Upper lobe of left lung (tissue), 6 donors: ENCODE results near the gene PIK3C2B. TPM values are rescaled to one million over a fixed set of nuclear protein-coding genes. Genes with fewer than 3 reads are reported as not detected.
A peak's percentile ranks its signal among the peaks of the same experiment; 100 is the strongest.

ENCODE experiments used
- ATAC-seq, 2 donors: fragments of 200-7000 bp; cut with Tn5 transposase; one replicate each; pipeline ENCODE4 v1.9.1; 2022; ENCODE audit warnings: mild to moderate bottlenecking in 2 of 2, moderate library complexity in 2 of 2; ENCODE audit not compliant: low FRiP score in 2 of 2
- DNase-seq, 2 donors: peaks; one replicate each; pipeline ENCODE4 v3.0.0-alpha.2; 2019 to 2020
- H3K27ac ChIP-seq, 4 donors: fragments of 200-600 bp; sonication (generic); one replicate each; pipeline ENCODE4 v1.5.1; 2016 to 2019
- H3K27me3 ChIP-seq, 4 donors: fragments of 200-600 bp; sonication (generic); one replicate each; pipeline ENCODE4 v1.5.1; 2017 to 2019
- H3K36me3 ChIP-seq, 4 donors: fragments of 200-600 bp; sonication (generic); one replicate each; pipeline ENCODE4 v1.5.1; 2016 to 2019
- H3K4me1 ChIP-seq, 4 donors: fragments of 200-600 bp; sonication (generic); one replicate each; pipeline ENCODE4 v1.5.1; 2018 to 2019
- H3K4me3 ChIP-seq, 4 donors: fragments of 200-600 bp; sonication (generic); one replicate each; pipeline ENCODE4 v1.5.1; 2017 to 2019; ENCODE audit warnings: mild to moderate bottlenecking in 2 of 4, moderate library complexity in 1 of 4
- H3K9me3 ChIP-seq, 4 donors: fragments of 200-600 bp; sonication (generic); one replicate each; pipeline ENCODE4 v1.5.1; 2018 to 2019
- CTCF ChIP-seq, 6 experiments: fragments of 450-650 bp in 4 of 6; fragments of 200-600 bp in 2 of 6; sonication (generic) in 2 of 6; IDR thresholded peaks; one replicate each; pipeline ENCODE4 v1.5.1; 2016 to 2019; ENCODE audit warnings: antibody characterized with exemption in 6 of 6
- EP300 ChIP-seq, 4 donors: sonication (generic); formaldehyde crosslinking; IDR thresholded peaks; one replicate each; pipeline ENCODE4 v1.5.1; 2017; ENCODE audit warnings: antibody characterized with exemption in 4 of 4, control low read depth in 2 of 4
- POLR2A ChIP-seq, 4 donors: fragments of 450-650 bp; IDR thresholded peaks; one replicate each; pipeline ENCODE4 v1.5.1; 2016 to 2017; ENCODE audit warnings: antibody characterized with exemption in 4 of 4, mild to moderate bottlenecking in 2 of 4
- POLR2AphosphoS5 ChIP-seq, 2 donors: sonication (generic); formaldehyde crosslinking; IDR thresholded peaks; one replicate each; pipeline ENCODE4 v1.5.1; 2017; ENCODE audit warnings: antibody characterized with exemption in 2 of 2
- WGBS, 2 donors: methylation state at CpG; one replicate each; pipeline ENCODE4 v1.1.5; 2017 to 2018; 5-methylcytosine and 5-hydroxymethylcytosine counted together
- total RNA-seq, 6 donors: library from RNA; depleted of rRNA in 4 of 6; stranded (reverse); fragments of >200 nt in 4 of 6; gene quantifications; one replicate each; pipeline versions ENCODE4 v1.1.0 to v1.2.1, GENCODE V29; 2016 to 2021
- donor health status: DM: no; HTN: no; CAD: no; lungs with moderate emphysema.
- donor health status: DM: no; HTN: yes; CAD: no; lungs with severe emphysema.

Gene PIK3C2B
- total RNA-seq, 6 donors from 2014 or later = 14.1 to 84.9 (median 39.9) TPM

GRCh38 chr1:204447190-204447589 lies 47.4 kb downstream of the PIK3C2B start:
- Histone ChIP-seq H3K27ac (peak overlapping the region; percentile 7 to 55 (median 28)), H3K36me3 (peaks cover 0 to 53% (median 19%) of the 10 kb centered on the region in 4 donors), H3K4me3 (no peak overlapping the region), H3K9me3 (no peaks in the 10 kb centered on the region), H3K27me3 (no peaks in the 10 kb centered on the region), H3K4me1 (peaks cover 29 to 47% (median 35%) of the 10 kb centered on the region in 4 donors)
- WGBS, 2 donors = 80% methylated on average over 6 of the region's 6 CpGs
- ATAC-seq (no peak), DNase-seq (no peak)
- no peak for TF ChIP-seq CTCF (IDR thresholded peaks at IDR 0.05)

GRCh38 chr1:204446413-204447111 lies 48.0 kb downstream of the PIK3C2B start:
- peaks cover 27 to 42% (median 30%) of the 10 kb centered on the region in 4 donors for H3K4me1 ChIP-seq
- ATAC-seq = peak; percentile 65 to 81
- no peaks in the 10 kb centered on the region for H3K9me3 ChIP-seq
- peak overlapping the region; percentile 7 to 36 (median 24) for H3K27ac ChIP-seq
- TF ChIP-seq POLR2AphosphoS5 (IDR thresholded peaks at IDR 0.05) = no peak
- TF ChIP-seq POLR2A (IDR thresholded peaks at IDR 0.05) = no peak
- peak; percentile 58 to 85 (median 80) for TF ChIP-seq CTCF (IDR thresholded peaks at IDR 0.05)
- peak in 1 of 2 donors; percentile 70 for DNase-seq
- 53 to 70% methylated on average over 7 to 11 of the region's 11 CpGs for WGBS, 2 donors
- no peaks in the 10 kb centered on the region for H3K27me3 ChIP-seq
- no peak overlapping the region for H3K4me3 ChIP-seq
- peaks cover 0 to 57% (median 19%) of the 10 kb centered on the region in 4 donors for H3K36me3 ChIP-seq

GRCh38 chr1:204445860-204446412 lies 48.7 kb downstream of the PIK3C2B start:
- H3K4me3 ChIP-seq = no peak overlapping the region
- WGBS, 2 donors = 65 to 74% methylated on average over 2 to 10 of the region's 11 CpGs
- TF ChIP-seq EP300 (IDR thresholded peaks at IDR 0.05) (no peak), POLR2AphosphoS5 (IDR thresholded peaks at IDR 0.05) (no peak), CTCF (IDR thresholded peaks at IDR 0.05) (no peak), POLR2A (IDR thresholded peaks at IDR 0.05) (no peak)
- DNase-seq = peak in 1 of 2 donors; percentile 89
- peak in 1 of 2 donors; percentile 21 for ATAC-seq
- H3K4me1 ChIP-seq = peaks cover 21 to 35% (median 24%) of the 10 kb centered on the region in 4 donors
- no peaks in the 10 kb centered on the region for H3K9me3 ChIP-seq
- peaks cover 0 to 63% (median 19%) of the 10 kb centered on the region in 4 donors for H3K36me3 ChIP-seq
- H3K27me3 ChIP-seq = no peaks in the 10 kb centered on the region
- peak overlapping the region in 2 of 4 donors; percentile 21 to 36 for H3K27ac ChIP-seq

Other genes with a start within 250 kb of the PIK3C2B start
- 1 to 10 TPM; 3.3 to 6.9 (median 4.9) TPM for gene PLEKHA6, start 134.9 kb downstream of the PIK3C2B start, total RNA-seq
- gene PPP1R15B, start 83.0 kb downstream of the PIK3C2B start, total RNA-seq = 10 to 100 TPM; 30.4 to 67.8 (median 44.2) TPM
- 100 to 1,000 TPM in 2 of 6 donors, 10 to 100 TPM in 4; 40.0 to 167 (median 69.2) TPM for gene MDM4, start 21.6 kb upstream of the PIK3C2B start, total RNA-seq
- gene LRRN2, start 190.9 kb upstream of the PIK3C2B start, total RNA-seq = 1 to 10 TPM in 4 of 6 donors, under 1 TPM in 1, not detected in 1; 0.61 to 4.2 (median 2.6) TPM